Measurements from ENCODE around the gene TMEM127. TPM values are rescaled to one million over a fixed set of nuclear protein-coding genes. Genes with fewer than 3 reads are reported as not detected.

TMEM127 gene
- total RNA-seq: 10 to 100 TPM; 40.4 to 50.4 TPM

GRCh38 chr2:96265840-96266679 lies at the start of gene TMEM127, which contains the start of gene CIAO1:
Gene TMEM127 (minus strand): TSS chr2:96265997. CDS start chr2:96265381, 616 bp downstream.
Gene CIAO1 (plus strand): TSS chr2:96266225. CDS start chr2:96266351, 126 bp downstream.
- no peaks in the 10 kb centered on the region for H3K9me3 ChIP-seq
- TF ChIP-seq POLR2AphosphoS5 (IDR thresholded peaks at IDR 0.05): peak; percentile 100
- TF ChIP-seq POLR2A (IDR thresholded peaks at IDR 0.05): peak; percentile 92
- TF ChIP-seq CTCF (IDR thresholded peaks at IDR 0.05): peak in 2 of 4 experiments; percentile 35 to 41
- H3K4me1 ChIP-seq (replicated peaks): peaks cover 9% of the 10 kb centered on the region
- H3K36me3 ChIP-seq: peaks cover 0 to 11% of the 10 kb centered on the region in 2 donors
- peak; percentile 98 for DNase-seq (ENCODE audit: low spot score)
- H3K27ac ChIP-seq: peak within 1 kb of the TSS; percentile 79 to 80
- no peaks in the 10 kb centered on the region for H3K27me3 ChIP-seq (replicated peaks; ENCODE audit: insufficient read depth)
- peak within 1 kb of the TSS; percentile 96 to 97 for H3K4me3 ChIP-seq
- WGBS: under 1% methylated on average over 25 of the region's 81 CpGs
- intact Hi-C loops (cut with DNase I): loop anchor here (2.0 kb wide), 2 partner anchors 39 to 57 kb away; partner anchors contain the start of genes SNRNP200 and STARD7

GRCh38 chr2:96315005-96315399 lies 49.2 kb upstream of the TMEM127 start:
- Histone ChIP-seq H3K4me3 (no peak overlapping the region), H3K4me1 (replicated peaks) (no peaks in the 10 kb centered on the region), H3K27ac (no peak overlapping the region), H3K9me3 (no peaks in the 10 kb centered on the region), H3K36me3 (no peaks in the 10 kb centered on the region), H3K27me3 (replicated peaks; ENCODE audit: insufficient read depth) (no peaks in the 10 kb centered on the region)
- 74% methylated on average over 3 of the region's 3 CpGs for WGBS
- TF ChIP-seq POLR2A (IDR thresholded peaks at IDR 0.05): no peak
- TF ChIP-seq POLR2AphosphoS5 (IDR thresholded peaks at IDR 0.05): no peak
- TF ChIP-seq CTCF (IDR thresholded peaks at IDR 0.05): no peak
- intact Hi-C loops (cut with DNase I): no loop called here
- no peak for DNase-seq (ENCODE audit: low spot score)

GRCh38 chr2:96308248-96308647 lies 42.5 kb upstream of the TMEM127 start:
- WGBS: 78% methylated on average over 5 of the region's 5 CpGs

GRCh38 chr2:96306370-96306769 lies 40.6 kb upstream of the TMEM127 start:
- intact Hi-C loops (cut with DNase I): loop anchor here (10.0 kb wide), 1 partner anchor 198 kb away; the partner anchor contains the start of gene NEURL3
- WGBS: 71% methylated on average over 3 of the region's 3 CpGs
- Histone ChIP-seq H3K4me3 (no peak overlapping the region), H3K4me1 (replicated peaks) (peaks cover 8% of the 10 kb centered on the region), H3K27me3 (replicated peaks; ENCODE audit: insufficient read depth) (no peaks in the 10 kb centered on the region), H3K9me3 (no peaks in the 10 kb centered on the region), H3K36me3 (peaks cover 2 to 13% of the 10 kb centered on the region in 2 donors), H3K27ac (peak overlapping the region in 1 of 2 donors; percentile 77)
- no peak for TF ChIP-seq CTCF (IDR thresholded peaks at IDR 0.05)
- TF ChIP-seq POLR2A (IDR thresholded peaks at IDR 0.05): no peak
- no peak for TF ChIP-seq POLR2AphosphoS5 (IDR thresholded peaks at IDR 0.05)
- DNase-seq (ENCODE audit: low spot score): no peak

More at GRCh38 chr2:96308248-96308647, 42.5 kb upstream of the TMEM127 start:
- intact Hi-C loops (cut with DNase I): loop anchor here (10.0 kb wide), 1 partner anchor 197 kb away; the partner anchor contains the start of gene NEURL3
- Histone ChIP-seq H3K36me3 (no peaks in the 10 kb centered on the region), H3K27me3 (replicated peaks; ENCODE audit: insufficient read depth) (no peaks in the 10 kb centered on the region), H3K4me1 (replicated peaks) (peaks cover 8% of the 10 kb centered on the region), H3K4me3 (no peak overlapping the region), H3K9me3 (no peaks in the 10 kb centered on the region), H3K27ac (no peak overlapping the region)
- no peak for DNase-seq (ENCODE audit: low spot score)
- no peak for TF ChIP-seq CTCF (IDR thresholded peaks at IDR 0.05)
- no peak for TF ChIP-seq POLR2AphosphoS5 (IDR thresholded peaks at IDR 0.05)
- TF ChIP-seq POLR2A (IDR thresholded peaks at IDR 0.05): no peak
